ENCODE data around the gene B4GALT3. TPM values are rescaled to one million over a fixed set of nuclear protein-coding genes. Genes with fewer than 3 reads are reported as not detected.

The B4GALT3 gene
- total and polyA plus RNA-seq, 12 donors: 21.9 to 38.8 (median 29.8) TPM

GRCh38 chr1:161145832-161146231 lies 31.5 kb downstream of the B4GALT3 start:
- DNase-seq: no peak
- 74 to 85% (median 78%) methylated on average over 3 of the region's 3 CpGs for WGBS, 4 donors
- H3K27ac ChIP-seq: no peak overlapping the region
- TF ChIP-seq, protein P1, sequence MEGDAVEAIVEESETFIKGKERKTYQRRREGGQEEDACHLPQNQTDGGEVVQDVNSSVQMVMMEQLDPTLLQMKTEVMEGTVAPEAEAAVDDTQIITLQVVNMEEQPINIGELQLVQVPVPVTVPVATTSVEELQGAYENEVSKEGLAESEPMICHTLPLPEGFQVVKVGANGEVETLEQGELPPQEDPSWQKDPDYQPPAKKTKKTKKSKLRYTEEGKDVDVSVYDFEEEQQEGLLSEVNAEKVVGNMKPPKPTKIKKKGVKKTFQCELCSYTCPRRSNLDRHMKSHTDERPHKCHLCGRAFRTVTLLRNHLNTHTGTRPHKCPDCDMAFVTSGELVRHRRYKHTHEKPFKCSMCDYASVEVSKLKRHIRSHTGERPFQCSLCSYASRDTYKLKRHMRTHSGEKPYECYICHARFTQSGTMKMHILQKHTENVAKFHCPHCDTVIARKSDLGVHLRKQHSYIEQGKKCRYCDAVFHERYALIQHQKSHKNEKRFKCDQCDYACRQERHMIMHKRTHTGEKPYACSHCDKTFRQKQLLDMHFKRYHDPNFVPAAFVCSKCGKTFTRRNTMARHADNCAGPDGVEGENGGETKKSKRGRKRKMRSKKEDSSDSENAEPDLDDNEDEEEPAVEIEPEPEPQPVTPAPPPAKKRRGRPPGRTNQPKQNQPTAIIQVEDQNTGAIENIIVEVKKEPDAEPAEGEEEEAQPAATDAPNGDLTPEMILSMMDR (IDR thresholded peaks at IDR 0.05): no peak
- no peak for TF ChIP-seq POLR2A (IDR thresholded peaks at IDR 0.05)
- no peaks in the 10 kb centered on the region for H3K36me3 ChIP-seq (replicated peaks in 1 of 2)
- H3K9me3 ChIP-seq (replicated peaks in 1 of 3): no peaks in the 10 kb centered on the region
- H3K4me1 ChIP-seq (replicated peaks in 1 of 2): no peaks in the 10 kb centered on the region
- intact Hi-C loops (cut with DNase I): no loop called here
- H3K4me3 ChIP-seq: no peak overlapping the region
- no peaks in the 10 kb centered on the region for H3K27me3 ChIP-seq

DNA sequence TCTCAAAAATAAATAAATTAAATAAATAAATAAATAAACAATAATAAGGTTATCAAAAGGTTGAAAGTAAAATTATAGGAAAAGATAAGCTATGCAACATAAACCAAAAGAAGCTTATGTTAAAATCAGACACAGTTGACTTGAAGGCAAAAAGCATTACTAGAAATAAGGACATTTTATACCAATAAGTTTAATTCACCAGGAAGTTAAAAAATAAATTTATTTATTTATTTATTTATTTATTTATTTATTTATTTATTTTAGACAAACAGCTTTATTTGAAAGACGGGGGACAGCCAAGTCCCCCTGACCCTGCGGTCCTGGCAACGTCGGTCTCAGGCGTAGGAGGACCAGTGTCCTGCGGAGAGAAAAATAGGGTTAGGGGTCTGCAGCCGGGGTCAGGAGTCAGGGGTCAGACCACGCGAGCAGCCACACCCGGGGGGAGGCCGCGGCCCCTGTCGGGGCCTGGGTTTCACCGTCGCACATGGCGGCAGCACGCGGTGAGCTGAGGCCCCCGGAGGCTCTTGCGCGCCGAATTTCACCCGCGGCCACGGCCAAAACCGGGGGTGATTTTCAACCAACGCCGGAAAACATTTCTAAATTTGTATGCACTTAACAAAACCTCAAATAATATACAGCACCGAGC lies 36.4 kb downstream of the B4GALT3 start:
- intact Hi-C loops (cut with DNase I): no loop called here
- WGBS, 4 donors: 91 to 95% (median 92%) methylated on average over 27 to 29 of the region's 29 CpGs
- no peaks in the 10 kb centered on the region for H3K36me3 ChIP-seq (replicated peaks in 1 of 2)
- no peaks in the 10 kb centered on the region for H3K9me3 ChIP-seq (replicated peaks in 1 of 3)
- no peak for DNase-seq
- H3K4me1 ChIP-seq (replicated peaks in 1 of 2): peaks cover 0 to 8% of the 10 kb centered on the region in 2 donors
- no peak overlapping the region for H3K4me3 ChIP-seq
- no peaks in the 10 kb centered on the region for H3K27me3 ChIP-seq
- no peak overlapping the region for H3K27ac ChIP-seq
- TF ChIP-seq POLR2A (IDR thresholded peaks at IDR 0.05): no peak
- TF ChIP-seq, protein P1 (IDR thresholded peaks at IDR 0.05): no peak

DNA sequence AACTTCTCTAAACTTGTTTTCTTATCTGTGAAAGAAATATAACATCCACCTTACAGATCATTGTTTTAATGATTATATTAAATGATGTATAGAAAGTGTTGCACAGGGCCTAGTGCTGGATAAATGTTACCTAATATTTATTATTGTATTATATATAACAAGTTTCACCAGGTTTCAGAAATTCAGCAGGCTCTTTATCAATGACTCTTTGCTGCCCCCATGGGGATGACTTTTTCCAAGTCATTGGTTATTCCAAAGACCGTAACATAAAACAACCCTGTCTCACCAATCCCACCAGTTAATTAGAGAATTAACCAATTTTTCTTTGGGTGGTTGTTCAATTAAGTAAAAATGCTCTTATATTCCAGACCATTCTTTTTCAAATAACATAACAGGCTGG lies 37.5 kb downstream of the B4GALT3 start:
- no peaks in the 10 kb centered on the region for H3K27me3 ChIP-seq
- intact Hi-C loops (cut with DNase I): no loop called here
- peak in 5 of 7 donors; percentile 43 to 69 (median 54) for DNase-seq
- no peak overlapping the region for H3K27ac ChIP-seq
- H3K4me1 ChIP-seq (replicated peaks in 1 of 2): peaks cover 0 to 8% of the 10 kb centered on the region in 2 donors
- TF ChIP-seq, protein P1 (IDR thresholded peaks at IDR 0.05): peak; percentile 38 to 67 (median 51)
- TF ChIP-seq POLR2A (IDR thresholded peaks at IDR 0.05): no peak
- 14 to 19% (median 16%) methylated on average over 1 of the region's 1 CpG for WGBS, 4 donors
- H3K9me3 ChIP-seq (replicated peaks in 1 of 3): no peaks in the 10 kb centered on the region
- no peaks in the 10 kb centered on the region for H3K36me3 ChIP-seq (replicated peaks in 1 of 2)
- no peak overlapping the region for H3K4me3 ChIP-seq

GRCh38 chr1:161138431-161138830 lies 38.9 kb downstream of the B4GALT3 start:
- intact Hi-C loops (cut with DNase I): no loop called here
- no peaks in the 10 kb centered on the region for H3K27me3 ChIP-seq
- H3K27ac ChIP-seq: peak overlapping the region in 1 of 5 donors; percentile 1
- WGBS, 4 donors: 57 to 79% (median 72%) methylated on average over 1 of the region's 1 CpG
- H3K4me1 ChIP-seq (replicated peaks in 1 of 2): peaks cover 0 to 18% of the 10 kb centered on the region in 2 donors
- H3K4me3 ChIP-seq: no peak overlapping the region
- no peaks in the 10 kb centered on the region for H3K36me3 ChIP-seq (replicated peaks in 1 of 2)
- DNase-seq: no peak
- TF ChIP-seq, protein P1 (IDR thresholded peaks at IDR 0.05): no peak
- no peak for TF ChIP-seq POLR2A (IDR thresholded peaks at IDR 0.05)
- no peaks in the 10 kb centered on the region for H3K9me3 ChIP-seq (replicated peaks in 1 of 3)
